Fibroblast of villous mesenchyme (primary cell): ENCODE measurements around the gene KLHL40. TPM values are rescaled to one million over a fixed set of nuclear protein-coding genes. Genes with fewer than 3 reads are reported as not detected.
A peak's percentile ranks its signal among the peaks of the same experiment; 100 is the strongest.

Experiments used
- DNase-seq: peaks from one replicate; pipeline ENCODE4 v3.0.0-alpha.2; 2010; ENCODE audit warnings: low read depth
- H3K4me3 ChIP-seq: 2 replicates; pipeline ENCODE4 v1.5.1; 2011; ENCODE audit warnings: low read depth, mild to moderate bottlenecking, low read length
- CTCF ChIP-seq: IDR thresholded peaks from 2 replicates; pipeline ENCODE4 v1.5.1; 2012; ENCODE audit warnings: low read depth, mild to moderate bottlenecking, low read length; ENCODE audit not compliant: insufficient read depth
- total RNA-seq: library from RNA; depleted of rRNA; stranded (reverse); fragments of >200 nt; gene quantifications from 2 replicates; pipeline ENCODE4 v1.2.3, GENCODE V29; 2012

Gene KLHL40
- total RNA-seq, 1 donor, result not detected

GRCh38 chr3:42730706-42731420, 45.5 kb downstream of the KLHL40 start:
- DNase-seq, result no peak
- TF ChIP-seq CTCF, result no peak
- no peak overlapping the region for H3K4me3 ChIP-seq

- DNase-seq, result no peak
- TF ChIP-seq CTCF, result no peak
Observed at GRCh38 chr3:42731476-42732195, 46.3 kb downstream of the KLHL40 start.

GRCh38 chr3:42732196-42732828, 47.0 kb downstream of the KLHL40 start:
- no peak for DNase-seq
- no peak for TF ChIP-seq CTCF

More at GRCh38 chr3:42731476-42732195, 46.3 kb downstream of the KLHL40 start:
- no peak overlapping the region for H3K4me3 ChIP-seq

GRCh38 chr3:42732829-42733459, 47.6 kb downstream of the KLHL40 start:
- peak; percentile 21 for TF ChIP-seq CTCF
- no peak for DNase-seq
- no peak overlapping the region for H3K4me3 ChIP-seq

More at GRCh38 chr3:42732196-42732828, 47.0 kb downstream of the KLHL40 start:
- no peak overlapping the region for H3K4me3 ChIP-seq

- no peak for DNase-seq
- no peak overlapping the region for H3K4me3 ChIP-seq
- TF ChIP-seq CTCF, result no peak
Observed at GRCh38 chr3:42733501-42734262, 48.3 kb downstream of the KLHL40 start.

- DNase-seq, result no peak
- TF ChIP-seq CTCF, result no peak
- H3K4me3 ChIP-seq, result no peak overlapping the region
Observed at GRCh38 chr3:42734263-42734860, 49.0 kb downstream of the KLHL40 start.
